T-cell (primary cell): ENCODE measurements around the gene RNF103. TPM values are rescaled to one million over a fixed set of nuclear protein-coding genes. Genes with fewer than 3 reads are reported as not detected.
"Not testable (repeated sequence)": the region's sequence is repeated elsewhere in the genome, so short reads cannot be mapped to it uniquely, and the experiment has no call there.

Source experiments
- ATAC-seq, 4 experiments: fragments of 200-7000 bp in 3 of 4; fragments of 150-1000 bp in 1 of 4; cut with Tn5 transposase; replicated peaks in 1 of 4; 1 replicate in 3 of 4; 2 replicates in 1 of 4; pipeline ENCODE4 v1.10.0; 2021; ENCODE audit warnings: moderate library complexity in 3 of 4, mild to moderate bottlenecking in 2 of 4, moderate number of reproducible peaks in 1 of 4
- CTCF ChIA-PET, 2 donors: fragments of 300-600 bp; sonication (Branson Sonifier 250); formaldehyde crosslinking; loops; one replicate each; lab custom pipeline; 2022; ENCODE audit warnings: antibody characterized with exemption in 2 of 2; lab: Charles Lee
- POLR2A ChIA-PET, 2 donors: fragments of 300-600 bp; sonication (Branson Sonifier 250); formaldehyde crosslinking; loops; one replicate each; lab custom pipeline; 2022; ENCODE audit warnings: antibody characterized with exemption in 2 of 2; lab: Charles Lee
- DNase-seq, 35 experiments: peaks; one replicate each; pipeline versions ENCODE4 v3.0.0 to v3.0.0-alpha.2; 2013 to 2023
- H3K27ac ChIP-seq: one replicate; pipeline ENCODE4 v1.5.1; 2013; ENCODE audit warnings: low read length
- H3K27me3 ChIP-seq, 2 experiments: replicated peaks in 1 of 2; 1 replicate in 1 of 2; 2 replicates in 1 of 2; pipeline versions ENCODE4 v1.6.1 to v1.7.0; 2013; ENCODE audit warnings: low read length in 1 of 2, mixed read lengths in 1 of 2; ENCODE audit not compliant: control insufficient read depth in 2 of 2, insufficient read depth in 2 of 2; ENCODE audit errors: extremely low read depth in 1 of 2
- H3K36me3 ChIP-seq, 2 donors: 1 replicate in 1 of 2; 2 replicates in 1 of 2; pipeline versions ENCODE4 v1.6.1 to v1.7.0; 2013; ENCODE audit warnings: low read length in 1 of 2; ENCODE audit not compliant: control insufficient read depth in 2 of 2, insufficient read depth in 1 of 2; ENCODE audit errors: extremely low read depth in 1 of 2
- H3K4me1 ChIP-seq, 2 experiments: 1 replicate in 1 of 2; 2 replicates in 1 of 2; pipeline versions ENCODE4 v1.6.1 to v1.7.0; 2013; ENCODE audit warnings: low read length in 2 of 2, mixed read lengths in 1 of 2; ENCODE audit not compliant: insufficient read depth in 2 of 2, control insufficient read depth in 1 of 2; ENCODE audit errors: extremely low read depth in 1 of 2
- H3K4me3 ChIP-seq, 2 donors: 1 replicate in 1 of 2; 2 replicates in 1 of 2; pipeline versions ENCODE4 v1.5.1 to v1.7.0; 2013; ENCODE audit warnings: mild to moderate bottlenecking in 2 of 2, low read length in 1 of 2, moderate library complexity in 1 of 2; ENCODE audit not compliant: control insufficient read depth in 1 of 2; ENCODE audit errors: extremely low read depth in 1 of 2
- H3K9me3 ChIP-seq: 2 replicates; pipeline ENCODE4 v1.7.0; 2013
- H3K27ac Mint-ChIP-seq, 2 donors: one replicate each; pipeline ENCODE4 v1.8.0; 2020 to 2021; ENCODE audit warnings: mild to moderate bottlenecking in 2 of 2, mixed read lengths in 2 of 2
- H3K27me3 Mint-ChIP-seq, 2 donors: one replicate each; pipeline ENCODE4 v1.8.0; 2021 to 2022; ENCODE audit warnings: mixed read lengths in 2 of 2
- H3K36me3 Mint-ChIP-seq: one replicate; pipeline ENCODE4 v1.8.0; 2021; ENCODE audit warnings: mixed read lengths
- H3K4me1 Mint-ChIP-seq, 3 donors: one replicate each; pipeline ENCODE4 v1.8.0; 2020 to 2022; ENCODE audit warnings: mixed read lengths in 3 of 3, mild to moderate bottlenecking in 1 of 3
- H3K4me3 Mint-ChIP-seq, 3 donors: one replicate each; pipeline ENCODE4 v1.8.0; 2020 to 2022; ENCODE audit warnings: mild to moderate bottlenecking in 3 of 3, mixed read lengths in 3 of 3, moderate library complexity in 3 of 3
- H3K9me3 Mint-ChIP-seq, 3 donors: one replicate each; pipeline ENCODE4 v1.8.0; 2020 to 2022; ENCODE audit warnings: mixed read lengths in 3 of 3
- WGBS: methylation state at CpG from one replicate; pipeline ENCODE4 v1.1.5; 2013; ENCODE audit warnings: missing lambda C conversion rate; ENCODE audit not compliant: insufficient coverage; 5-methylcytosine and 5-hydroxymethylcytosine counted together
- total RNA-seq, 35 experiments: library from RNA in 6 of 35; stranded (reverse) in 6 of 35; fragments of 120-200 nt in 1 of 35; gene quantifications; one replicate each; pipeline versions ENCODE4 v1.2.1 to v1.2.4 and lab custom pipeline; 2013 to 2026

Gene RNF103, protein sequence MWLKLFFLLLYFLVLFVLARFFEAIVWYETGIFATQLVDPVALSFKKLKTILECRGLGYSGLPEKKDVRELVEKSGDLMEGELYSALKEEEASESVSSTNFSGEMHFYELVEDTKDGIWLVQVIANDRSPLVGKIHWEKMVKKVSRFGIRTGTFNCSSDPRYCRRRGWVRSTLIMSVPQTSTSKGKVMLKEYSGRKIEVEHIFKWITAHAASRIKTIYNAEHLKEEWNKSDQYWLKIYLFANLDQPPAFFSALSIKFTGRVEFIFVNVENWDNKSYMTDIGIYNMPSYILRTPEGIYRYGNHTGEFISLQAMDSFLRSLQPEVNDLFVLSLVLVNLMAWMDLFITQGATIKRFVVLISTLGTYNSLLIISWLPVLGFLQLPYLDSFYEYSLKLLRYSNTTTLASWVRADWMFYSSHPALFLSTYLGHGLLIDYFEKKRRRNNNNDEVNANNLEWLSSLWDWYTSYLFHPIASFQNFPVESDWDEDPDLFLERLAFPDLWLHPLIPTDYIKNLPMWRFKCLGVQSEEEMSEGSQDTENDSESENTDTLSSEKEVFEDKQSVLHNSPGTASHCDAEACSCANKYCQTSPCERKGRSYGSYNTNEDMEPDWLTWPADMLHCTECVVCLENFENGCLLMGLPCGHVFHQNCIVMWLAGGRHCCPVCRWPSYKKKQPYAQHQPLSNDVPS
- total RNA-seq (10 to 100 TPM; 30.3 to 65.1 (median 32.7) TPM), total RNA-seq (lab: John Stamatoyannopoulos, UW) (14.3 to 89.7 (median 59.1) reads per million in 29 experiments)
- total RNA-seq (2013): 33.1 TPM

- Histone ChIP-seq H3K36me3 (peaks cover 0 to 7% of the 10 kb centered on the region in 2 donors), H3K4me1 (peaks cover 7 to 16% of the 10 kb centered on the region in 2 experiments), H3K9me3 (no peaks in the 10 kb centered on the region), H3K4me3 (peak within 1 kb of the TSS; percentile 77 to 79), H3K27me3 (no peaks in the 10 kb centered on the region), H3K27ac (peak within 1 kb of the TSS; percentile 91)
- peaks cover 31 to 41% (median 37%) of the 10 kb centered on the region in 3 donors for H3K4me1 Mint-ChIP-seq
- H3K27ac Mint-ChIP-seq: peak within 1 kb of the TSS; percentile 92 to 94
- H3K36me3 Mint-ChIP-seq: peaks cover 15% of the 10 kb centered on the region
- peak; percentile 88 to 93 (median 90) for ATAC-seq
- H3K9me3 Mint-ChIP-seq: no peaks in the 10 kb centered on the region
- DNase-seq: peak; percentile 76 to 96 (median 88)
- WGBS: under 1% methylated on average over 63 of the region's 77 CpGs
- ChIA-PET POLR2A (no interaction called here), CTCF (no interaction called here)
- H3K27me3 Mint-ChIP-seq: no peaks in the 10 kb centered on the region
- peak within 1 kb of the TSS; percentile 92 to 96 (median 94) for H3K4me3 Mint-ChIP-seq
These were observed at the start of gene RNF103 for GRCh38 chr2:86623494-86624266. Gene RNF103 (minus strand): TSS chr2:86623865. CDS start chr2:86622886, 979 bp downstream.

GRCh38 chr2:86673011-86673410, 49.3 kb upstream of the RNF103 start:
- H3K27me3 ChIP-seq: no peaks in the 10 kb centered on the region
- POLR2A ChIA-PET: interaction anchor here in 1 of 2 donors (0.6 kb wide), 1 partner anchor 12 kb away, joined by 8 read pairs; no protein-coding TSS in a partner anchor
- CTCF ChIA-PET: no interaction called here
- H3K4me1 ChIP-seq: no peaks in the 10 kb centered on the region
- no peaks in the 10 kb centered on the region for H3K36me3 ChIP-seq
- no peaks in the 10 kb centered on the region for H3K27me3 Mint-ChIP-seq
- no peak overlapping the region for H3K27ac Mint-ChIP-seq
- H3K4me1 Mint-ChIP-seq: peaks cover 0 to 4% (median 0%) of the 10 kb centered on the region in 3 donors
- no peak overlapping the region for H3K4me3 Mint-ChIP-seq
- no peak overlapping the region for H3K4me3 ChIP-seq
- no peaks in the 10 kb centered on the region for H3K36me3 Mint-ChIP-seq
- no CpG with 5 or more reads among the region's 1 CpG for whole genome bisulfite sequencing
- H3K9me3 ChIP-seq: no peaks in the 10 kb centered on the region
- H3K9me3 Mint-ChIP-seq: no peaks in the 10 kb centered on the region
- ATAC-seq (no peak), DNase-seq (no peak)
- no peak overlapping the region for H3K27ac ChIP-seq

GRCh38 chr2:86672027-86672545, 48.4 kb upstream of the RNF103 start:
- POLR2A ChIA-PET: no interaction called here
- CTCF ChIA-PET: interaction anchor here in 1 of 2 donors (0.7 kb wide), 1 partner anchor 336 kb away, joined by 5 read pairs; no protein-coding TSS in a partner anchor
- H3K4me3 Mint-ChIP-seq: no peak overlapping the region
- H3K36me3 Mint-ChIP-seq: no peaks in the 10 kb centered on the region
- DNase-seq: no peak
- no peaks in the 10 kb centered on the region for H3K9me3 ChIP-seq
- WGBS: no CpG with 5 or more reads among the region's 3 CpGs
- no peak for ATAC-seq
- H3K27ac Mint-ChIP-seq: no peak overlapping the region
- H3K27me3 ChIP-seq: no peaks in the 10 kb centered on the region
- no peaks in the 10 kb centered on the region for H3K27me3 Mint-ChIP-seq
- peaks cover 0 to 9% (median 0%) of the 10 kb centered on the region in 3 donors for H3K9me3 Mint-ChIP-seq
- H3K4me1 ChIP-seq: no peaks in the 10 kb centered on the region
- no peaks in the 10 kb centered on the region for H3K36me3 ChIP-seq
- no peak overlapping the region for H3K4me3 ChIP-seq
- H3K4me1 Mint-ChIP-seq: peaks cover 0 to 4% (median 0%) of the 10 kb centered on the region in 3 donors
- no peak overlapping the region for H3K27ac ChIP-seq

DNA sequence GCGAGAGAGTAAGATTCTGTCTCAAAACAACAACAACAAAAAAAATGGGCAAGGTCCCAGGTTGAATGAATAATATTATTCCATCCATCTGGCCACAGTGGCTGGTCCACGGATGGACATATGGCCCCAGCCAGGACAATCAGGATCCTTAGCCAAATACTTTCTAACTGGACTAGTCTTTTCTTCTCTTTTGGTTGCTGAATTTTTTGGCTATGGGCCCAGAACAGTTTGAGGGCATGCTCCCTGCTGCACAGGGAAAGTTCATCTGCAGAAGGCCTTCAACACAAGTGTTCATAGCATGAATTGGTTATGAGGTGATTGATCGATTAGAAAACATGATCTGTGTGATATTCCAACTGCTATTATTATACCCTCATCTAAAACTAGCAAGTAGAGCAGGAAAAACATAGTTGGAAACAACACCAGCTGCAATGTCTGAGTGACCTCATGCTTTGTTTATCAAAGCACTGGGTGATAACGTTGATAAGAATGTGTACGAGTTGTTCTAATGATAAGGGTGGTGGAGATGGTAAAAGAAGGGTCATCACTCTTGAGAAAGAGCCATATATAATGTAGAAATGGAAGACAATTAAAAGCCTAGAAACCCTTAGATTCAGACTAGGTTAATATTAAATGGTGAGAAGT, 47.8 kb upstream of the RNF103 start:
- POLR2A ChIA-PET: no interaction called here
- no peak overlapping the region for H3K4me3 ChIP-seq

GRCh38 chr2:86669323-86669722, 45.7 kb upstream of the RNF103 start:
- H3K27ac Mint-ChIP-seq, H3K36me3 Mint-ChIP-seq, H3K4me3 Mint-ChIP-seq, H3K36me3 ChIP-seq, POLR2A ChIA-PET, DNase-seq, CTCF ChIA-PET, H3K4me1 ChIP-seq, H3K27me3 Mint-ChIP-seq, H3K27ac ChIP-seq, H3K9me3 Mint-ChIP-seq, H3K27me3 ChIP-seq, H3K4me3 ChIP-seq, ATAC-seq, H3K4me1 Mint-ChIP-seq, H3K9me3 ChIP-seq: not testable (repeated sequence)
- WGBS: no CpG with 5 or more reads among the region's 5 CpGs

More for the DNA sequence above, 47.8 kb upstream of the RNF103 start:
- Mint-ChIP-seq H3K27ac (no peak overlapping the region), H3K4me3 (no peak overlapping the region), H3K9me3 (peaks cover 0 to 9% (median 0%) of the 10 kb centered on the region in 3 donors), H3K27me3 (no peaks in the 10 kb centered on the region), H3K4me1 (peaks cover 0 to 4% (median 0%) of the 10 kb centered on the region in 3 donors), H3K36me3 (no peaks in the 10 kb centered on the region)
- DNase-seq (no peak), ATAC-seq (no peak)
- Histone ChIP-seq H3K27ac (no peak overlapping the region), H3K36me3 (no peaks in the 10 kb centered on the region), H3K9me3 (no peaks in the 10 kb centered on the region), H3K4me1 (no peaks in the 10 kb centered on the region), H3K27me3 (no peaks in the 10 kb centered on the region)
- WGBS: 100% methylated on average over 1 of the region's 5 CpGs
- CTCF ChIA-PET: no interaction called here
